Measurements from ENCODE around the gene CXXC5. TPM values are rescaled to one million over a fixed set of nuclear protein-coding genes. Genes with fewer than 3 reads are reported as not detected.

Gene CXXC5
- total RNA-seq, 1 donor from 2014 or later: 17.2 TPM

DNA sequence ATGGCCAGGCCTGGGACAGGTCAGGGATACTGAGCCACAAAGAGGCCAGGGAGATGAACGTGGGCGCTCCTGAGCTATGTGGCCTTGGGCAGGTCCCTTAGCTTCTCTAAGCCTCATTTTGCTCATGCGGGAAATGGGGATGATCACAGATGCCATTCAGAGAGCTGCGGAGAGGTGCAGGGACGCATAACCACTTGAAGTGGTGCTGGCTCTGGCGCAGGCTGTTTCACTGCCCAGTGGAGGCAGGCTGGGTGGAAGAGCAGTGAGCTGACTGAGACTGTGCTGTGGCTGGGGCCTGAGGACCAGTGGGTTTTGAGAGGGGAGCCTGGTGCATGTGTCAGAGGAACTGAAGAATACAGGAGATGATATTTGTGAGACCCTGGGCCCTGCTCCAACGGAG, 18.4 kb downstream of the CXXC5 start:
- Histone ChIP-seq H3K36me3 (no peaks in the 10 kb centered on the region), H3K4me2 (no peak overlapping the region), H3K27me3 (no peaks in the 10 kb centered on the region), H2AFZ (replicated peaks) (no peak overlapping the region), H3K79me2 (ENCODE audit: low read depth) (peaks cover 96% of the 10 kb centered on the region), H3K4me3 (no peak overlapping the region), H3K27ac (no peak overlapping the region), H3K9ac (no peak overlapping the region), H4K20me1 (ENCODE audit: low read depth) (peaks cover 51% of the 10 kb centered on the region), H3K4me1 (peaks cover 33% of the 10 kb centered on the region), H3F3A (ENCODE audit: low read depth) (peaks cover 18% of the 10 kb centered on the region), H3K9me3 (ENCODE audit: low read depth) (no peaks in the 10 kb centered on the region)
- Mint-ChIP-seq H3K36me3 (no peaks in the 10 kb centered on the region), H3K27ac (no peak overlapping the region), H3K27me3 (ENCODE audit: insufficient read depth, low read depth) (peaks cover 3% of the 10 kb centered on the region), H3K4me3 (no peak overlapping the region), H3K9me3 (no peaks in the 10 kb centered on the region), H3K4me1 (peaks cover 54% of the 10 kb centered on the region)
- DNase-seq (ENCODE audit: low spot score): no peak
- TF ChIP-seq, protein P1, sequence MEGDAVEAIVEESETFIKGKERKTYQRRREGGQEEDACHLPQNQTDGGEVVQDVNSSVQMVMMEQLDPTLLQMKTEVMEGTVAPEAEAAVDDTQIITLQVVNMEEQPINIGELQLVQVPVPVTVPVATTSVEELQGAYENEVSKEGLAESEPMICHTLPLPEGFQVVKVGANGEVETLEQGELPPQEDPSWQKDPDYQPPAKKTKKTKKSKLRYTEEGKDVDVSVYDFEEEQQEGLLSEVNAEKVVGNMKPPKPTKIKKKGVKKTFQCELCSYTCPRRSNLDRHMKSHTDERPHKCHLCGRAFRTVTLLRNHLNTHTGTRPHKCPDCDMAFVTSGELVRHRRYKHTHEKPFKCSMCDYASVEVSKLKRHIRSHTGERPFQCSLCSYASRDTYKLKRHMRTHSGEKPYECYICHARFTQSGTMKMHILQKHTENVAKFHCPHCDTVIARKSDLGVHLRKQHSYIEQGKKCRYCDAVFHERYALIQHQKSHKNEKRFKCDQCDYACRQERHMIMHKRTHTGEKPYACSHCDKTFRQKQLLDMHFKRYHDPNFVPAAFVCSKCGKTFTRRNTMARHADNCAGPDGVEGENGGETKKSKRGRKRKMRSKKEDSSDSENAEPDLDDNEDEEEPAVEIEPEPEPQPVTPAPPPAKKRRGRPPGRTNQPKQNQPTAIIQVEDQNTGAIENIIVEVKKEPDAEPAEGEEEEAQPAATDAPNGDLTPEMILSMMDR (IDR thresholded peaks at IDR 0.05): no peak
- TF ChIP-seq EZH2 (IDR thresholded peaks at IDR 0.05): no peak
- no peak for TF ChIP-seq EZH2phosphoT487 (IDR thresholded peaks at IDR 0.05)

DNA sequence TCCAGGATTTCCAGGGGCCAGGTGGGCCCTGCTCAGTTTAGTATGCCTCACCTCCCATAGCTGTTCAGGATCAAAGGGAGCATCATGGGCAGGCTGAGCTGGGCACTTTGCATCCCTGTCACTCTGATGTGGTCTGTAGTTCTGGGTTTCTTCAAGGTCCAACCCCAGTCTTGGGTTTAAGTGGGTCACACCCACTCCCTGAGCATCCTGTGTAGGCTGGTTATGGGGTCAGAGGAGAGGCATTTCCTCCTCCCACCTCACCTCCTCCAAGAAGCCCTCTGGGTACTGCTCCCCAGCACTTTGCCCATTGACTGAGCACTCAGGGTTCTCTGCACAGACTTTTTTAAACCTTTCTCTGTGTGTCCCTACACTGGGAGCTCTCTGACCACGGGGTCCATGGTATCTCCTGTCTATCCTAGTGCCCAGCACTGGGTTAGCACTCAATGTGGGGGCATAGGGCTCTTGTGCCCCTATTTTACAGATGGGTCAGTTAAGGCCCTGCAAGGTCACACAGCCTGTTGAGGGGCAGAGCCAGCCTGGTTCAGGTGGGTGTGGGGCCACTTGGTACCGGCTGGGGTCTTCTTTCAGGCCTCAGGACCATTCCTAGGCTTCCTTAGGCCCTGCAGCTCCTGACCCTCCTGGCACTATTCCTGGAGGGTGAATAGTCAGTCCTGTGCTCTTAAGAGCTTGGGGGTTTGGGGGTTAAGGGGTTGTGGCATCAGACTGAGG, 19.0 kb downstream of the CXXC5 start:
- no peak overlapping the region for H3K27ac ChIP-seq

DNA sequence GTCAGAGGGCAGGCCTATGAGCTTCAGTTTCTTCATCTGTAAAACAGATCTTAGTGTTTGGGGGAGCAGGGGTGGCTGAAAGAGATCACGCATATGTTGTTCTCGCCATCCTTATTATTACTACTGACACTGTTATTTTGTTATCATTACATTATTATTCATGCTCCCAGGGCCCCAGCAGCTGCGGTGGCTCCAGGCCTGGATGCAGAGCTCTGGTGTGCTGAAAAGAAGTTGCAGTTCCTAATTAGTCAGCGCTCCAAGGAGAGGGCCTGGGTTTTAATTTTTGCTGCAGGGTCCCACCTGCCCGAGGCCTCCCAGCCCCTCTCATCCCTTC, 19.5 kb downstream of the CXXC5 start:
- Histone ChIP-seq H3K36me3 (no peaks in the 10 kb centered on the region), H3K4me3 (no peak overlapping the region), H3K27me3 (no peaks in the 10 kb centered on the region), H4K20me1 (ENCODE audit: low read depth) (peaks cover 53% of the 10 kb centered on the region), H3F3A (ENCODE audit: low read depth) (peaks cover 22% of the 10 kb centered on the region), H3K9me3 (ENCODE audit: low read depth) (no peaks in the 10 kb centered on the region), H2AFZ (replicated peaks) (no peak overlapping the region), H3K4me2 (peak overlapping the region; percentile 68), H3K79me2 (ENCODE audit: low read depth) (peaks cover 96% of the 10 kb centered on the region), H3K4me1 (peaks cover 36% of the 10 kb centered on the region), H3K27ac (peak overlapping the region; percentile 65), H3K9ac (no peak overlapping the region)
- peak overlapping the region; percentile 21 for H3K27ac Mint-ChIP-seq
- peaks cover 59% of the 10 kb centered on the region for H3K4me1 Mint-ChIP-seq
- no peaks in the 10 kb centered on the region for H3K9me3 Mint-ChIP-seq
- no peak for DNase-seq (ENCODE audit: low spot score)
- peaks cover 5% of the 10 kb centered on the region for H3K27me3 Mint-ChIP-seq (ENCODE audit: insufficient read depth, low read depth)
- TF ChIP-seq EZH2phosphoT487 (IDR thresholded peaks at IDR 0.05) (no peak), EZH2 (IDR thresholded peaks at IDR 0.05) (no peak)
- TF ChIP-seq, protein P1 (IDR thresholded peaks at IDR 0.05): no peak
- H3K36me3 Mint-ChIP-seq: no peaks in the 10 kb centered on the region
- no peak overlapping the region for H3K4me3 Mint-ChIP-seq

More for the DNA sequence above, 19.0 kb downstream of the CXXC5 start:
- DNase-seq (ENCODE audit: low spot score): no peak
- peaks cover 36% of the 10 kb centered on the region for H3K4me1 ChIP-seq
- Mint-ChIP-seq H3K27ac (peak overlapping the region; percentile 21), H3K4me3 (no peak overlapping the region), H3K36me3 (no peaks in the 10 kb centered on the region), H3K4me1 (peaks cover 56% of the 10 kb centered on the region), H3K27me3 (ENCODE audit: insufficient read depth, low read depth) (peaks cover 5% of the 10 kb centered on the region), H3K9me3 (no peaks in the 10 kb centered on the region)
- TF ChIP-seq EZH2 (IDR thresholded peaks at IDR 0.05): no peak
- TF ChIP-seq, protein P1 (IDR thresholded peaks at IDR 0.05): no peak
- TF ChIP-seq EZH2phosphoT487 (IDR thresholded peaks at IDR 0.05): no peak
- H3K9me3 ChIP-seq (ENCODE audit: low read depth): no peaks in the 10 kb centered on the region
- no peak overlapping the region for H3K9ac ChIP-seq
- no peak overlapping the region for H3K4me2 ChIP-seq
- no peaks in the 10 kb centered on the region for H3K36me3 ChIP-seq
- H3K79me2 ChIP-seq (ENCODE audit: low read depth): peaks cover 96% of the 10 kb centered on the region
- H3K27me3 ChIP-seq: no peaks in the 10 kb centered on the region
- H3K4me3 ChIP-seq: no peak overlapping the region
- H4K20me1 ChIP-seq (ENCODE audit: low read depth): peaks cover 53% of the 10 kb centered on the region
- H2AFZ ChIP-seq (replicated peaks): no peak overlapping the region
- peaks cover 22% of the 10 kb centered on the region for H3F3A ChIP-seq (ENCODE audit: low read depth)
